ENCODE measurements around the gene TRAPPC6A. TPM values are rescaled to one million over a fixed set of nuclear protein-coding genes. Genes with fewer than 3 reads are reported as not detected.

The TRAPPC6A gene
- total RNA-seq, 2 experiments from 2014 or later = 20.7 to 21.4 TPM

DNA sequence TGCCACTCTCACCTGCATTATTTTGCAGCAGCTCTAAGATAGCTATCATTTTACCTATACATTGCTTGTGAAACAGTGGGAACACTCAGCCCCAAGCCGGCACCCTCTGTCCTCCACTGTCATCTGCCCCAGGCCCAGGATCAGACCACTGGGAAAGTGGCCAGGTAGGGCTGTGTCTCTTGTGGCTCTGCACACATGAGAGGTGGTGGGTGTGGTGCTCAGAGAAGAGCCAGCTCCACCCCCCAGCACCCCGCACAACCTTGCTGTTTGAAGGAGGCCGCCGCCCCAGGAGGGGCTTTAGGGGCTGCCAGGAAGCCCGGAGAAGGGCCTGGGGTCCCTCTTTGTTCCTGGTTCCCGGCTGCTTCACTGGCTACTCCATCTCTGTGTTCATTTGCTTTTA, 58.5 kb downstream of the TRAPPC6A start:
- POLR2A ChIA-PET = no interaction called here
- CTCF ChIA-PET = interaction anchor here (0.8 kb wide), 1 partner anchor 78 kb away, joined by 3 read pairs; no protein-coding TSS in a partner anchor

DNA sequence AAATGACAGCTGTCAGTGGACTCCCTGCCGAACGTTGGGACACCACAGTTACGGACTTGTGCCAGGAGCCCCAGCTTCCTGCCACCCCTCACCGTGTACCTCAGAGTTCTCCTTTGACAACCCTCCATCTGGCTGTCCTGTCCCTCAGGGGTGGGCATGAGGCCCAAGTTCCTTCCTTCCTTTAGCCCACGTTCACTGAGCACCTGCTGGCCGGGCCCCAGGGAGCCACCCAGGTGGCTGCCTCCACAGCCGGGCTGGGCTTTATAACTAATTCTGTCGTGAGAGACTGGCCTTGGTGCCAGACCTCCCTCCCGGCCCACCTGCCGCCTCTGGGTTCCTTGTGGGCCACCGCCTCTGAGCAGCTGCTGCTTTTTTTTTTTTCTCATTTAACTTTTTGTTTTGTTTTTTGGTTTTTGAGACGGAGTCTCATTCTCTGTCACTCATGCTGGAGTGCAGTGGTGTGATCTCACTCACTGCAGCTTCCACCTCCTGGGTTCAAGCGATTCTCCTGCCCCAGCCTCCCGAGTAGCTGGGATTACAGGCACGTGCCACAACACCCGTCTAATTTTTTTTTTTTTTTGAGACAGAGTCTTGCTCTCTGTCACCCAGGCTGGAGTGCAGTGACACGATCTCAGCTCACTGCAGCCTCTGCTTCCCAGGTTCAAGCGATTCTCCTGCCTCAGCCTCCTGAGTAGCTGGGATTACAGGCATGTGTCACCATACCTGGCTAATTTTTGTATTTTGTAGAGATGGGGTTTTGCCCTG, 59.3 kb downstream of the TRAPPC6A start:
- POLR2A ChIA-PET = interaction anchor here (0.7 to 1.7 kb wide), 2 partner anchors 8 to 27 kb away, joined by 4 read pairs; partner anchors contain the start of gene PPP1R37

DNA sequence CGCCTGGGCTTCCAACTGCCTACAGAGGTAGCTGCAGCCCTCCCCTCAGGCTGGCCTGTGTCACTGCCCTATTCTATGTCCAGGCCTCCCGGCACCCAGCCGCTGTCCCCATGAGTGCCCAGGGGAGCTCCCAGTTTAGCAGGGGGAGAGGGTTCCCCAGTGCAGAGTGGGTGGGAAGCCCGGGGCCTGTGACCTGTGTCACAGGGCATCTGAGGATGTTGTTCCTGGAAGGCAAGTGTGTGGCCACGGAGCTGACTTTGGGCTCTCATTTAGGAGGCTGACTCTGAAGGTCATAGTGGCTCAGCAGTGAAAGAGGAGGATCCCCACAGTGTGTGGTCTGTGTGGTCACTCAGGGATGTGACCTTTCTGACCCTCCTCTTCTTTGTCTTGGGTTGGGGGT, 59.9 kb downstream of the TRAPPC6A start:
- ChIA-PET CTCF (interaction anchor here (0.7 kb wide), 1 partner anchor 34 kb away, joined by 3 read pairs; no protein-coding TSS in a partner anchor), POLR2A (interaction anchor here (0.7 to 1.7 kb wide), 2 partner anchors 9 to 26 kb away, joined by 4 read pairs; partner anchors contain the start of gene PPP1R37)

More for the DNA sequence above, 59.3 kb downstream of the TRAPPC6A start:
- CTCF ChIA-PET = interaction anchor here (0.7 to 0.8 kb wide), 2 partner anchors 33 to 77 kb away, joined by 3 read pairs; no protein-coding TSS in a partner anchor

- ChIA-PET CTCF (interaction anchor here (1.1 kb wide), 1 partner anchor 25 kb away, joined by 3 read pairs; the partner anchor contains the start of gene PPP1R37), POLR2A (interaction anchor here (1.7 kb wide), 1 partner anchor 25 kb away, joined by 4 read pairs; the partner anchor contains the start of gene PPP1R37)
These were observed 60.4 kb downstream of the TRAPPC6A start for GRCh38 chr19:45117671-45118070.

GRCh38 chr19:45117167-45117594, 60.9 kb downstream of the TRAPPC6A start:
- ChIA-PET CTCF (interaction anchor here (0.7 to 1.1 kb wide), 2 partner anchors 24 to 54 kb away, joined by 3 read pairs; partner anchors contain the start of gene PPP1R37), POLR2A (no interaction called here)

DNA sequence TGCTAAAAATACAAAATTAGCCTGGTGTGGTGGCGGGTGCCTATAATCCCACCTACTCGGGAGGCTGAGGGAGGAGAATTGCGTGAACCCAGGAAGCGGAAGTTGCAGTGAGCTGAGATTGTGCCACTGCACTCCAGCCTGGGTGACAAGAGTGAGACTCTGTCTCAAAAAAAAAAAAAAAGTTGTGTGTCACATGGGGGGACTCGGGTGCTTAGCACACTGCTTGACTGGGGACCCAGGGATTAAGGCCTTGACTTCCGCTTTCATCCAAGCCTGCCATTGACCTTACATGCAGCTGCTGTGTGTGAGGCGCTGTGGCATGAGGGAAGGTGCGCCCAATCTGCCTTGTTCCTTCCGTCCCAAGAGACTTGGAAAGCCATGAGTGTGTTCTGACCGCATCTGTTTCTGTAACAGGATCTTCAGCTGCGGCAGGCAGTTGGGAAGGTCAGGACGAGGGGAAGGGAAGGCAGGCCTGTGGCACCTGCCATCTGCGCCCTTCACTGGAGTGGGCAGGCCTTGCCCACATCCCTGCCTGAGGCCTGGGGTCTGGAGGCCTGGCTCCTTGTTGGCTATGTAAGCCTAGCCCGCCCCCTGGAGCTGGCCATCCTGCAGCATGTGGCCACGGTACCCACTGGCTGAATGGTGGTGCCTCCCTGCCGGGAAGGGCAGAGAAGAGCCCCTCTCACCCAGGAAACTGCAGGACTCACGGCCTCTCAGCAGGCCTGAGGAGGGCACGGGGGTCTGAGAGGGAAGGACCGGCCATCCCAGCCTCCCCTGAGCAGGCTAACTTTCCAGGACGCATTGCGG, 62.0 kb downstream of the TRAPPC6A start:
- CTCF ChIA-PET = interaction anchor here (1.3 kb wide), 1 partner anchor 9 kb away, joined by 8 read pairs; no protein-coding TSS in a partner anchor
- POLR2A ChIA-PET = no interaction called here

DNA sequence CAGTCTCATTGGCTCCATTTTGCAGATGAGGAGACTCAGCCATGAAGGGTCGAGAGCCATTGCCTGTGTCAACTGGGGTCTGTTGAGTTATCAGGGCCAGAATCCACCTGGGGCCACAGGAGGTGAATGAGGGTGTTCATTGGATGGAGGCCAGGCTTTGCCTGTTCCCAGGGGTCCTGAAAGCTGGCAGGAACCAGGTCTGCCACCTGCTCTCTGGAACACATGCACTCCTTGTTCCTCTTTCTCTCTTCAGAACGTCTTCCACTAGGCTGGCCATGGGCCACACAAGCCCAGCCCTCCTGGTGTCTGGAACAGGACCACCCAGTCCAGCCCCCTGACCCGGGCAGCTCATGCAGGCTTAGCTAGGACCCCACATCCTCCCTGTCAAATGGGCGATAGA, 63.9 kb downstream of the TRAPPC6A start:
- POLR2A ChIA-PET = no interaction called here
- CTCF ChIA-PET = no interaction called here

GRCh38 chr19:45113628-45114027, 64.4 kb downstream of the TRAPPC6A start:
- ChIA-PET POLR2A (interaction anchor here (0.5 kb wide), 1 partner anchor 195 kb away, joined by 11 read pairs; no protein-coding TSS in a partner anchor), CTCF (interaction anchor here (1.2 kb wide), 1 partner anchor 13 kb away, joined by 5 read pairs; no protein-coding TSS in a partner anchor)

Other genes with a start within 250 kb of the TRAPPC6A start
- gene APOC4, start 236.0 kb downstream of the TRAPPC6A start, total RNA-seq = not detected
- gene APOC2, start 232.2 kb downstream of the TRAPPC6A start, total RNA-seq = not detected
- 10 to 100 TPM; 72.4 to 73.5 TPM for gene CLPTM1, start 222.9 kb downstream of the TRAPPC6A start, total RNA-seq
- gene RELB, start 176.8 kb downstream of the TRAPPC6A start, total RNA-seq = 10 to 100 TPM; 48.5 to 51.6 TPM
- 10 to 100 TPM; 78.1 to 80.5 TPM for gene CLASRP, start 139.2 kb downstream of the TRAPPC6A start, total RNA-seq
- 1 to 10 TPM; 8.1 to 8.6 TPM for gene ZNF296, start 101.8 kb downstream of the TRAPPC6A start, total RNA-seq
- 10 to 100 TPM; 55.4 to 55.6 TPM for gene GEMIN7, start 99.0 kb downstream of the TRAPPC6A start, total RNA-seq
- 10 to 100 TPM; 13.8 to 14.7 TPM for gene PPP1R37, start 85.1 kb downstream of the TRAPPC6A start, total RNA-seq
- under 1 TPM; 0.06 TPM for gene NKPD1, start 17.3 kb downstream of the TRAPPC6A start, total RNA-seq
- gene BLOC1S3, start 547 bp upstream of the TRAPPC6A start, total RNA-seq = 10 to 100 TPM; 11.9 to 14.3 TPM
- not detected for gene EXOC3L2, start 67.2 kb upstream of the TRAPPC6A start, total RNA-seq
- gene MARK4, start 73.0 kb upstream of the TRAPPC6A start, total RNA-seq = 10 to 100 TPM; 21.2 to 21.6 TPM
- not detected for gene CKM, start 144.6 kb upstream of the TRAPPC6A start, total RNA-seq
- gene KLC3, start 162.5 kb upstream of the TRAPPC6A start, total RNA-seq = not detected
- gene ERCC2, start 192.3 kb upstream of the TRAPPC6A start, total RNA-seq = 10 to 100 TPM; 23.8 to 27.0 TPM
- gene PPP1R13L, start 226.8 kb upstream of the TRAPPC6A start, total RNA-seq = 1 to 10 TPM; 3.4 to 3.9 TPM
- 10 to 100 TPM; 30.6 to 32.4 TPM for gene POLR1G, start 228.4 kb upstream of the TRAPPC6A start, total RNA-seq
- gene ERCC1, start 245.7 kb upstream of the TRAPPC6A start, total RNA-seq = 10 to 100 TPM; 68.0 to 71.9 TPM